Skeletal muscle tissue (tissue), 4 donors: ENCODE measurements around the gene ZNF821. TPM values are rescaled to one million over a fixed set of nuclear protein-coding genes. Genes with fewer than 3 reads are reported as not detected.

ENCODE experiments used
- H3K27ac ChIP-seq: one replicate; pipeline ENCODE4 v1.7.0; 2013; ENCODE audit warnings: mild to moderate bottlenecking, low read depth, low read length, inconsistent platforms
- H3K27me3 ChIP-seq, 3 donors: one replicate each; pipeline ENCODE4 v1.7.0; 2013; ENCODE audit warnings: low read length in 3 of 3; ENCODE audit not compliant: control insufficient read depth in 3 of 3, insufficient read depth in 3 of 3
- H3K36me3 ChIP-seq, 3 donors: one replicate each; pipeline ENCODE4 v1.7.0; 2013; ENCODE audit warnings: low read length in 3 of 3; ENCODE audit not compliant: control insufficient read depth in 3 of 3, insufficient read depth in 3 of 3
- H3K4me1 ChIP-seq, 3 donors: one replicate each; pipeline ENCODE4 v1.7.0; 2013; ENCODE audit warnings: low read length in 3 of 3, mild to moderate bottlenecking in 3 of 3; ENCODE audit not compliant: control insufficient read depth in 3 of 3, insufficient read depth in 3 of 3
- H3K4me3 ChIP-seq, 3 donors: one replicate each; pipeline ENCODE4 v1.7.0; 2013; ENCODE audit warnings: low read length in 3 of 3
- H3K9ac ChIP-seq, 3 donors: one replicate each; pipeline ENCODE4 v1.7.0; 2013; ENCODE audit warnings: low read length in 3 of 3, mild to moderate bottlenecking in 3 of 3, moderate library complexity in 2 of 3, low read depth in 1 of 3
- H3K9me3 ChIP-seq, 3 donors: one replicate each; pipeline ENCODE4 v1.7.0; 2013; ENCODE audit warnings: low read length in 3 of 3; ENCODE audit not compliant: control insufficient read depth in 3 of 3
- total RNA-seq: library from RNA; depleted of rRNA; stranded (reverse); fragments of >200 nt; gene quantifications from one replicate; pipeline ENCODE4 v1.2.3, GENCODE V29; 2014
- donor health status: Osteomylitis.

The ZNF821 gene
- total RNA-seq, 1 donor from 2014 or later = 5.7 TPM

DNA sequence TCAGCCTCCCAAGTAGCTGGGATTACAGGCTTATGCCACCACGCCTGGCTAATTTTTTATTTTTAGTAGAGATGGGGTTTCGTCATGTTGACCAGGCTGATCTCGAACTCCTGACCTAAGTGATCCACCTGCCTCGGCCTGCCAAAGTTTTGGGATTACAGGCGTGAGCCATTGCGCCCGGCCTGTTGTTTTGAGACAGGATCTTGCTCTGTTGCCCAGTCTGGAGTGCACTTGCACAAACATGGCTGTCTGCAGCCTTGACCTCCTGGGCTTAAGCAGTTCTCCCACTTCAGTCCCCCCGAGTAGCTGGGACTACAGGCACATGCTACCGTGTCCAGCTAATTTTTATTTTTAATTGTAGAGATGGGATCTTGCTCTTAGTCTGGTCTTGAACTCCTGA is 20.3 kb upstream of the ZNF821 start:
- no peaks in the 10 kb centered on the region for H3K9me3 ChIP-seq
- H3K27me3 ChIP-seq = no peaks in the 10 kb centered on the region
- peaks cover 3 to 9% (median 7%) of the 10 kb centered on the region in 3 donors for H3K4me1 ChIP-seq
- H3K4me3 ChIP-seq = no peak overlapping the region
- peaks cover under 1 to 3% (median 2%) of the 10 kb centered on the region in 3 donors for H3K36me3 ChIP-seq
- no peak overlapping the region for H3K9ac ChIP-seq
- no peak overlapping the region for H3K27ac ChIP-seq

- Histone ChIP-seq H3K9me3 (no peaks in the 10 kb centered on the region), H3K27me3 (no peaks in the 10 kb centered on the region), H3K36me3 (peaks cover 0 to 3% (median 0%) of the 10 kb centered on the region in 3 donors), H3K9ac (no peak overlapping the region), H3K4me3 (no peak overlapping the region), H3K27ac (no peak overlapping the region), H3K4me1 (peaks cover 4 to 9% (median 5%) of the 10 kb centered on the region in 3 donors)
Observed at GRCh38 chr16:71903608-71904007, 19.6 kb upstream of the ZNF821 start.

DNA sequence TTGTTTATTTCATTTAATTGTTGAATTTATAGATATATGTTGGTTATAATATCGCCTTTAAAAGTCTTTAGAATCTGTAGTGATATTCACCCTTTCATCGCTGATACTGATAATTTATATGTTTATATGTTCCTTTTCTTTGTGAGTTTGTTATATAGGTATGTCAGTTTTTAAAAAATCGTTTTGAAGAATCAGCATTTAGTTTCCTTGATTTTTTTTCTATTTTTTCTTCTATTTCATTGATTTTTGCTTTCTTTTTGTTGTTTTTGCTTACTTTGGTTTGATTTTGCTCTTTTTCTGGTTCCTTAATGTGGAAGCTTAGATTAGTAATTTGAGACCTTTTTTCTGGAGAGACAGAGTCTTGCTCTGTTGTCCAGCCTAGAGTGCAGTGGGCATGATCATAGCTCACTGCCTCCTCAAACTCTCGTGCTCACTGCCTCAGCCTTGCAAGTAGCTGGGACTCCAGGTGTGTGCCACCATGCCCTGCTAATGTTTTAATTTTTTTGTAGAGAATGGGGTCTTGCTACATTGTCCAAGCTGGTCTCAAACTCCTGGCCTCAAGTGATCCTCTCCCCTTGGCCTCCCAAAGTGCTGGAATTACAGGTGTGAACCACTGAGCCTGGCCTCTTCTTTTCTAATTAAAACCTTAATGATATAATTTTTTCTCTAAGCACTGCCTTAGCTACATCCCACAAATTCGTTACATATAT is 18.8 kb upstream of the ZNF821 start:
- H3K9ac ChIP-seq = no peak overlapping the region
- no peaks in the 10 kb centered on the region for H3K9me3 ChIP-seq
- H3K36me3 ChIP-seq = peaks cover 0 to 3% (median 0%) of the 10 kb centered on the region in 3 donors
- peaks cover 5 to 9% (median 5%) of the 10 kb centered on the region in 3 donors for H3K4me1 ChIP-seq
- no peak overlapping the region for H3K27ac ChIP-seq
- H3K4me3 ChIP-seq = no peak overlapping the region
- no peaks in the 10 kb centered on the region for H3K27me3 ChIP-seq

GRCh38 chr16:71899171-71899570 is 15.2 kb upstream of the ZNF821 start:
- H3K27ac ChIP-seq = no peak overlapping the region
- no peaks in the 10 kb centered on the region for H3K36me3 ChIP-seq
- H3K4me1 ChIP-seq = peaks cover 11 to 20% (median 17%) of the 10 kb centered on the region in 3 donors
- no peak overlapping the region for H3K4me3 ChIP-seq
- H3K9ac ChIP-seq = no peak overlapping the region
- no peaks in the 10 kb centered on the region for H3K27me3 ChIP-seq
- no peaks in the 10 kb centered on the region for H3K9me3 ChIP-seq

GRCh38 chr16:71896764-71897368 is 12.9 kb upstream of the ZNF821 start:
- H3K9ac ChIP-seq = peak overlapping the region; percentile 98 to 99 (median 98)
- no peaks in the 10 kb centered on the region for H3K36me3 ChIP-seq
- H3K27me3 ChIP-seq = no peaks in the 10 kb centered on the region
- no peak overlapping the region for H3K27ac ChIP-seq
- H3K4me1 ChIP-seq = peaks cover 13 to 24% (median 17%) of the 10 kb centered on the region in 3 donors
- H3K9me3 ChIP-seq = no peaks in the 10 kb centered on the region
- H3K4me3 ChIP-seq = peak overlapping the region; percentile 90 to 96 (median 94)

- H3K4me1 ChIP-seq = peaks cover 13 to 24% (median 17%) of the 10 kb centered on the region in 3 donors
- H3K4me3 ChIP-seq = peak overlapping the region; percentile 90 to 96 (median 94)
- peak overlapping the region; percentile 98 to 99 (median 98) for H3K9ac ChIP-seq
- no peaks in the 10 kb centered on the region for H3K27me3 ChIP-seq
- peak overlapping the region; percentile 100 for H3K27ac ChIP-seq
- no peaks in the 10 kb centered on the region for H3K9me3 ChIP-seq
- no peaks in the 10 kb centered on the region for H3K36me3 ChIP-seq
Observed at GRCh38 chr16:71895679-71896365, 11.8 kb upstream of the ZNF821 start.

DNA sequence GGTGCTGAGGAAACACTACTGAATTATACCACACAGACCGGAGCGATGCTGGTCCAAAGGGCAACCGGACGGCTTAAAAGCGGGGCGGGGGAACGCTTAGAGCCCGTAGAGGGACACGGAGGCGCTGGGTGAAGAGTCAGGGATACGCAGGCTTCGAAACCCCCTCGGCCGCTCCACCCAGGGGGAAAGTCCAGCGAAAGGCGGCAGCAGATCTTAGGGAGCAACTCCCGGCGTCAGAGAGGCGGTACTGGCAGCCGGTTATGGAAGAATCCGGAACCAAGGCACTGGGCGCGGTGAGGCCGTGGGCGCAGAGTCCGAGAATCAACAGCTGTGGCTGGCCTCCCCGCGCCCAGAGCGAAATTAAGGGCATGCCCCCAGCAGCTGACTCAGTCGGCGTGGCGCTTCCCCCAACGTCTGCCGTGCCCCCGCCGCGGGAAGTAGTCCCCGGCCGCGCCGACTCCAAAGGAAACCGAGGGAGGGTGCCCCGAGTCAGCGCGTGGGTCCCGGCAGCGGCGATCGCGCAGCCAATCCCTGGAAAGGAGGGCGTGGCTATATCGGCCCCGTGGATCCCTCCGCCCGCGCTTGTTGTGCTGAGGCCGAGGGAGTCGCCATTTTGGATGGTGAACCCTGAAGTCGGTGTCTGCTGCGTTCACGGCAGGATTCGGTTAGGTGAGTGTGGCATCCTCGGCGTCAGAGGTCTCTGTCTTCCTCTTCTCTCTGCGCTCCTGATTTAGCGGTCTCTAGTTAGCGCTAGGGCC is 11.1 kb upstream of the ZNF821 start, which contains the start of gene IST1:
TSS of gene IST1 (plus strand) at position 611 of the 758 bp plus-strand sequence. CDS start 20,110 bp downstream, outside the sequence.
- Histone ChIP-seq H3K4me3 (peak within 1 kb of the TSS; percentile 90 to 96 (median 94)), H3K36me3 (no peaks in the 10 kb centered on the region), H3K9me3 (no peaks in the 10 kb centered on the region), H3K4me1 (peaks cover 10 to 22% (median 11%) of the 10 kb centered on the region in 3 donors), H3K9ac (peak within 1 kb of the TSS; percentile 98 to 99 (median 99)), H3K27me3 (no peaks in the 10 kb centered on the region), H3K27ac (peak within 1 kb of the TSS; percentile 100)

DNA sequence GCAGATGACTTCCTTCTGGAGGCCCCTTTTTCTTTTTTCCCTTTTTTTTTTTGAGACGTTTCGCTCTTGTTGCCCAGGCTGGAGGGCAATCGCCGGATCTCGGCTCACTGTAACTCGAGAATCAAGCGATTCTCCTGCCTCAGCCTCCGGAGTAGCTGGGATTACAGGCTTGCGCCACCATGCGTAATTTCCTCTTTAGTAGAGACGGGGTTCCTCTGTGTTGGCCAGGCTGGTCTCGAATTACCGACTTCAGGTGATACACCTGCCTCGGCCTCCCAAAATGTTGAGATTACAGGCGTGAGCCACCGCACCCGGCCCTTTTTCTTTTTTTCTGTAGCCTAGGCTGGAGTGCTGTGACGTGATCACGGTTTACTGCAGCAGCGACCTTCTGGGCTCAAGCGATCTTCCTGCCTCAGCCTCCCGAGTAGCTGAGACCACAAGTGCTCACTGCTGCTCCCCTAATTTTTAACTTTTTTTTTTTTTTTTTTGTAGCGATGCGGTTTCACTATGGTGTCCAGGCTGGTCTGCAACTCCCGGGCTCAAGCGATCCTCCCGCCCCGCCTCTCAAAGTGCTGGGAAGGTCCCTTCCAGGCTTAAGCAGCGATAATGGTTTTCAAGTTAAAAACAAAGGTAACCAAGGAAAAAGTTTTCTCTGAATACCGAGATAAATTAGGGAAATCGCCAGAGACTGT is 10.4 kb upstream of the ZNF821 start:
- Histone ChIP-seq H3K27ac (peak overlapping the region; percentile 100), H3K4me3 (peak overlapping the region; percentile 90 to 95 (median 94)), H3K9me3 (no peaks in the 10 kb centered on the region), H3K4me1 (peaks cover 8 to 22% (median 10%) of the 10 kb centered on the region in 3 donors), H3K9ac (peak overlapping the region; percentile 98 to 99 (median 99)), H3K36me3 (no peaks in the 10 kb centered on the region), H3K27me3 (no peaks in the 10 kb centered on the region)

DNA sequence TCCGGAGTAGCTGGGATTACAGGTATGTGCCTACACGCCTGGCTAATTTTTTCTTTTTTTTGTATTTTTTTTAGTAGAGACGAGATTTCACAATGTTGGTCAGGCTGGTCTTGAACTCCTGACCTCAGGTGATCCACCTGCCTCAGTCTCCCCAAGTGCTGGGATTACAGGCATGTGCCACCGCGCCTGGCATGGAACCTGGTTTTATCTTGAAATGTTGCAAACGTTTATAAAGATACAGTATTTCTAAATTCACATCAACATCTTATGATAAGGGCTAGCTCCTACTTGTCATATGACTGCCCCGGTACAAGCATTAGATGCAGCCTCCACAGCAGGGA is 9.9 kb upstream of the ZNF821 start:
- Histone ChIP-seq H3K27me3 (no peaks in the 10 kb centered on the region), H3K4me1 (peaks cover 8 to 22% (median 10%) of the 10 kb centered on the region in 3 donors), H3K9me3 (no peaks in the 10 kb centered on the region), H3K9ac (peak overlapping the region; percentile 98 to 99 (median 99)), H3K27ac (peak overlapping the region; percentile 100), H3K36me3 (no peaks in the 10 kb centered on the region), H3K4me3 (peak overlapping the region; percentile 90 to 95 (median 94))
